A549 (cell line): ENCODE data around the gene PGA3.

Source experiments
- BHLHE40 ChIP-seq: IDR thresholded peaks from 2 replicates; pipeline ENCODE4 v1.6.1; 2012; ENCODE audit warnings: low read depth, low read length, inconsistent platforms
- EP300 ChIP-seq, 2 experiments: fragments of >200 bp; sonication (Bioruptor Twin); formaldehyde crosslinking; IDR thresholded peaks; 2 replicates in 1 of 2; 3 replicates in 1 of 2; pipeline ENCODE4 v1.6.1; 2016 to 2017
- HDAC2 ChIP-seq: fragments of 200-600 bp; sonication (generic); IDR thresholded peaks from 2 replicates; pipeline ENCODE4 v1.6.1; 2016
- MAZ ChIP-seq: fragments of 150-350 bp; IDR thresholded peaks from 2 replicates; pipeline ENCODE4 v1.6.1; 2014; ENCODE audit warnings: antibody characterized with exemption, low read depth, low read length, borderline replicate concordance
- MYC ChIP-seq: IDR thresholded peaks from 2 replicates; pipeline ENCODE4 v1.6.1; 2012; ENCODE audit warnings: mild to moderate bottlenecking, inconsistent platforms, low read length, improper control_type of control experiment, borderline replicate concordance
- POLR2A ChIP-seq: IDR thresholded peaks from 2 replicates; pipeline ENCODE4 v1.6.1; 2012; ENCODE audit warnings: mild to moderate bottlenecking, low read length
- RAD21 ChIP-seq, 2 experiments: fragments of >200 bp in 1 of 2; sonication (Bioruptor Twin) in 1 of 2; formaldehyde crosslinking in 1 of 2; IDR thresholded peaks in 1 of 2; conservative IDR thresholded peaks in 1 of 2; 2 replicates in 1 of 2; 3 replicates in 1 of 2; pipeline ENCODE4 v1.6.1; 2012 to 2018; ENCODE audit warnings: inconsistent platforms in 1 of 2
- ZC3H11A ChIP-seq: fragments of 450-650 bp; IDR thresholded peaks from 2 replicates; pipeline ENCODE4 v1.6.1; 2014; ENCODE audit warnings: antibody characterized with exemption, mild to moderate bottlenecking
- TF ChIP-seq, protein P1 (sequence below): fragments of >200 bp; sonication (Bioruptor Twin); formaldehyde crosslinking; IDR thresholded peaks from 3 replicates; pipeline ENCODE4 v1.5.1; 2016
- TF ChIP-seq, protein P2 (sequence below): fragments of 200-600 bp; sonication (generic); IDR thresholded peaks from 2 replicates; pipeline ENCODE4 v1.6.1; 2016; ENCODE audit warnings: antibody characterized with exemption, mild to moderate bottlenecking, moderate library complexity
- TF ChIP-seq, protein P3 (sequence below): fragments of 150-350 bp; IDR thresholded peaks from 2 replicates; pipeline ENCODE4 v1.6.1; 2014; ENCODE audit warnings: low read depth, mild to moderate bottlenecking, low read length
- TF ChIP-seq, protein P4 (sequence below): IDR thresholded peaks from 2 replicates; pipeline ENCODE4 v1.6.1; 2012

DNA sequence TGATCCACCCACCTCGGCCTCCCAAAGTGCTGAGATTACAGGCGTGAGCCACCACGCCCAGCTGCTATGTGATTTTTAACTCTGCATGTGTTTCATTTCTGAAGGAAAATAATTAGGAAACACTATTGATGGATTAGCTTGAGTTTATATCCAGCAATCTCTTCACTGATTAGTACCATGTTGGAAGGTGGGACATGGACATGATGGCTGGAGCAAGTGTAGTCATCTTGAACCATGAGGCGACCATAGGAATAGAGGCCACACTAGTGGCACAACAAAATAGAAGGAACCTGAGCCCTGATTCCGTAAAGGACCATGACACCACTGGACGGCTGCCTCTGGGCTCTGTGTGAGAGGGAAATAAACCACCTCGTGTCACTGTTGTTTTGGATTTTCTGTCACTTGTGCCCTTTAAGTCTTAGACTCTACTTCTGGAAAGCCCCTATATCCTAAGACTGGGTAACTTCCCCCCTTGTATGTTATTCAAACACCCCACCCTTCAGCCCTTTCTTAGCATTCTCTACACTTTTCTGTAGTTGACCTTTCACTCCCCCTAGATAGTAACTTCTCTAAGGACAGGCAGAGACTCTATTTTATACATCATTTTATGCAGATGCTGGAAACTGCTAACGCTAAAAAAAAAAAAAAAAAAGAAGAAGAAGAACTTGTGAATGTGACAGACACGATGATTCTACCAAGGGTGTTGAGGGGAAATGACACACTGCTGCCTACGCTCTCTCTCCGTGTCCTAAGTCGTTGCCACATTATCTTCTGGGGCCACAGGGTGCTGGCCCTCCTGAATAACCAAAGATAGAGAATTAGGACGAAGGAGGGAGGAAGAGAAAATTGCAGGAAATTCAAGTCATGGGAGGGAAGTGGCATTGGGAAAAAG, 39.4 kb upstream of the PGA3 start:
- no peak for TF ChIP-seq ZC3H11A
- TF ChIP-seq, protein P1, sequence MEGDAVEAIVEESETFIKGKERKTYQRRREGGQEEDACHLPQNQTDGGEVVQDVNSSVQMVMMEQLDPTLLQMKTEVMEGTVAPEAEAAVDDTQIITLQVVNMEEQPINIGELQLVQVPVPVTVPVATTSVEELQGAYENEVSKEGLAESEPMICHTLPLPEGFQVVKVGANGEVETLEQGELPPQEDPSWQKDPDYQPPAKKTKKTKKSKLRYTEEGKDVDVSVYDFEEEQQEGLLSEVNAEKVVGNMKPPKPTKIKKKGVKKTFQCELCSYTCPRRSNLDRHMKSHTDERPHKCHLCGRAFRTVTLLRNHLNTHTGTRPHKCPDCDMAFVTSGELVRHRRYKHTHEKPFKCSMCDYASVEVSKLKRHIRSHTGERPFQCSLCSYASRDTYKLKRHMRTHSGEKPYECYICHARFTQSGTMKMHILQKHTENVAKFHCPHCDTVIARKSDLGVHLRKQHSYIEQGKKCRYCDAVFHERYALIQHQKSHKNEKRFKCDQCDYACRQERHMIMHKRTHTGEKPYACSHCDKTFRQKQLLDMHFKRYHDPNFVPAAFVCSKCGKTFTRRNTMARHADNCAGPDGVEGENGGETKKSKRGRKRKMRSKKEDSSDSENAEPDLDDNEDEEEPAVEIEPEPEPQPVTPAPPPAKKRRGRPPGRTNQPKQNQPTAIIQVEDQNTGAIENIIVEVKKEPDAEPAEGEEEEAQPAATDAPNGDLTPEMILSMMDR = no peak
- TF ChIP-seq POLR2A = no peak
- no peak for TF ChIP-seq EP300 (IDR thresholded peaks at IDR 0.05)
- no peak for TF ChIP-seq MAZ
- TF ChIP-seq RAD21 (conservative IDR thresholded peaks at IDR 0.05 in 1 of 2, IDR thresholded peaks at IDR 0.05 in 1 of 2) = no peak
- no peak for TF ChIP-seq HDAC2
- TF ChIP-seq, protein P2, sequence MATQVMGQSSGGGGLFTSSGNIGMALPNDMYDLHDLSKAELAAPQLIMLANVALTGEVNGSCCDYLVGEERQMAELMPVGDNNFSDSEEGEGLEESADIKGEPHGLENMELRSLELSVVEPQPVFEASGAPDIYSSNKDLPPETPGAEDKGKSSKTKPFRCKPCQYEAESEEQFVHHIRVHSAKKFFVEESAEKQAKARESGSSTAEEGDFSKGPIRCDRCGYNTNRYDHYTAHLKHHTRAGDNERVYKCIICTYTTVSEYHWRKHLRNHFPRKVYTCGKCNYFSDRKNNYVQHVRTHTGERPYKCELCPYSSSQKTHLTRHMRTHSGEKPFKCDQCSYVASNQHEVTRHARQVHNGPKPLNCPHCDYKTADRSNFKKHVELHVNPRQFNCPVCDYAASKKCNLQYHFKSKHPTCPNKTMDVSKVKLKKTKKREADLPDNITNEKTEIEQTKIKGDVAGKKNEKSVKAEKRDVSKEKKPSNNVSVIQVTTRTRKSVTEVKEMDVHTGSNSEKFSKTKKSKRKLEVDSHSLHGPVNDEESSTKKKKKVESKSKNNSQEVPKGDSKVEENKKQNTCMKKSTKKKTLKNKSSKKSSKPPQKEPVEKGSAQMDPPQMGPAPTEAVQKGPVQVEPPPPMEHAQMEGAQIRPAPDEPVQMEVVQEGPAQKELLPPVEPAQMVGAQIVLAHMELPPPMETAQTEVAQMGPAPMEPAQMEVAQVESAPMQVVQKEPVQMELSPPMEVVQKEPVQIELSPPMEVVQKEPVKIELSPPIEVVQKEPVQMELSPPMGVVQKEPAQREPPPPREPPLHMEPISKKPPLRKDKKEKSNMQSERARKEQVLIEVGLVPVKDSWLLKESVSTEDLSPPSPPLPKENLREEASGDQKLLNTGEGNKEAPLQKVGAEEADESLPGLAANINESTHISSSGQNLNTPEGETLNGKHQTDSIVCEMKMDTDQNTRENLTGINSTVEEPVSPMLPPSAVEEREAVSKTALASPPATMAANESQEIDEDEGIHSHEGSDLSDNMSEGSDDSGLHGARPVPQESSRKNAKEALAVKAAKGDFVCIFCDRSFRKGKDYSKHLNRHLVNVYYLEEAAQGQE = no peak
- TF ChIP-seq, protein P3, sequence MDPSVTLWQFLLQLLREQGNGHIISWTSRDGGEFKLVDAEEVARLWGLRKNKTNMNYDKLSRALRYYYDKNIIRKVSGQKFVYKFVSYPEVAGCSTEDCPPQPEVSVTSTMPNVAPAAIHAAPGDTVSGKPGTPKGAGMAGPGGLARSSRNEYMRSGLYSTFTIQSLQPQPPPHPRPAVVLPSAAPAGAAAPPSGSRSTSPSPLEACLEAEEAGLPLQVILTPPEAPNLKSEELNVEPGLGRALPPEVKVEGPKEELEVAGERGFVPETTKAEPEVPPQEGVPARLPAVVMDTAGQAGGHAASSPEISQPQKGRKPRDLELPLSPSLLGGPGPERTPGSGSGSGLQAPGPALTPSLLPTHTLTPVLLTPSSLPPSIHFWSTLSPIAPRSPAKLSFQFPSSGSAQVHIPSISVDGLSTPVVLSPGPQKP = no peak
- TF ChIP-seq BHLHE40 = no peak
- no peak for TF ChIP-seq MYC
- TF ChIP-seq, protein P4, sequence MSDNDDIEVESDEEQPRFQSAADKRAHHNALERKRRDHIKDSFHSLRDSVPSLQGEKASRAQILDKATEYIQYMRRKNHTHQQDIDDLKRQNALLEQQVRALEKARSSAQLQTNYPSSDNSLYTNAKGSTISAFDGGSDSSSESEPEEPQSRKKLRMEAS = no peak
